Caco-2 (cell line): ENCODE data around the gene ZNF177. TPM values are rescaled to one million over a fixed set of nuclear protein-coding genes. Genes with fewer than 3 reads are reported as not detected.
"Not testable (repeated sequence)": the region's sequence is repeated elsewhere in the genome, so short reads cannot be mapped to it uniquely, and the experiment has no call there.

ENCODE experiments used
- Bru-seq: library from RNA; stranded (reverse); fragments of 400-500 nt; gene quantifications from one replicate; lab custom pipeline; 2021; lab: Mats Ljungman, UMichigan
- BruChase-seq, 2 experiments: library from RNA; stranded (reverse); fragments of 400-500 nt; gene quantifications; one replicate each; lab custom pipeline; 2021; lab: Mats Ljungman, UMichigan
- BruUV-seq: library from RNA; stranded (reverse); fragments of 400-500 nt; replicated peaks from 2 replicates; lab custom pipeline; 2021; lab: Mats Ljungman, UMichigan
- CTCF ChIA-PET: fragments of 300-600 bp; sonication (Branson Sonifier 250); formaldehyde crosslinking; loops from one replicate; lab custom pipeline; 2022; ENCODE audit warnings: antibody characterized with exemption; lab: Charles Lee
- POLR2A ChIA-PET: fragments of 300-600 bp; sonication (Branson Sonifier 250); formaldehyde crosslinking; loops from one replicate; lab custom pipeline; 2022; ENCODE audit warnings: antibody characterized with exemption; lab: Charles Lee
- DNase-seq, 2 experiments: peaks; one replicate each; pipeline versions ENCODE4 v3.0.0 to v3.0.0-alpha.2; 2020 to 2022
- H3K27me3 ChIP-seq: replicated peaks from 2 replicates; pipeline ENCODE4 v1.6.0; 2011; ENCODE audit warnings: low read length; ENCODE audit not compliant: control insufficient read depth, insufficient read depth
- H3K36me3 ChIP-seq: 2 replicates; pipeline ENCODE4 v1.5.1; 2011; ENCODE audit warnings: low read length; ENCODE audit not compliant: control insufficient read depth, insufficient read depth
- H3K4me1 ChIP-seq: fragments of 250-450 bp; sonication (Bioruptor Pico); 2 replicates; pipeline ENCODE4 v1.5.1; 2020; ENCODE audit warnings: mild to moderate bottlenecking
- H3K4me3 ChIP-seq: 2 replicates; pipeline ENCODE4 v1.5.1; 2011; ENCODE audit warnings: low read depth, mild to moderate bottlenecking, control low read depth, low read length
- H3K9me3 ChIP-seq: fragments of 250-450 bp; sonication (Bioruptor Pico); 2 replicates; pipeline ENCODE4 v1.5.1; 2020; ENCODE audit warnings: mild to moderate bottlenecking, moderate library complexity
- H3K27ac Mint-ChIP-seq: one replicate; pipeline ENCODE4 v1.8.0; 2022; ENCODE audit warnings: mixed read lengths; ENCODE audit not compliant: unreplicated experiment
- H3K27me3 Mint-ChIP-seq: one replicate; pipeline ENCODE4 v1.8.0; 2022; ENCODE audit warnings: mixed read lengths; ENCODE audit not compliant: insufficient read depth, unreplicated experiment
- H3K36me3 Mint-ChIP-seq: one replicate; pipeline ENCODE4 v1.8.0; 2022; ENCODE audit warnings: mild to moderate bottlenecking, mixed read lengths; ENCODE audit not compliant: insufficient read depth, unreplicated experiment
- H3K4me1 Mint-ChIP-seq: one replicate; pipeline ENCODE4 v1.8.0; 2022; ENCODE audit warnings: low read depth, mixed read lengths; ENCODE audit not compliant: unreplicated experiment
- H3K4me3 Mint-ChIP-seq: one replicate; pipeline ENCODE4 v1.8.0; 2022; ENCODE audit warnings: mild to moderate bottlenecking, moderate library complexity, mixed read lengths; ENCODE audit not compliant: unreplicated experiment
- H3K9me3 Mint-ChIP-seq: one replicate; pipeline ENCODE4 v1.8.0; 2022; ENCODE audit warnings: mixed read lengths; ENCODE audit not compliant: unreplicated experiment
- CTCF ChIP-seq, 2 experiments: fragments of 200-600 bp in 1 of 2; IDR thresholded peaks; 1 replicate in 1 of 2; 2 replicates in 1 of 2; pipeline versions ENCODE4 v1.5.1 to v1.8.0; 2011 to 2022; ENCODE audit warnings: antibody characterized with exemption in 1 of 2, control low read depth in 1 of 2, inconsistent platforms in 1 of 2, low read depth in 1 of 2, low read length in 1 of 2, mild to moderate bottlenecking in 1 of 2, moderate library complexity in 1 of 2; ENCODE audit not compliant: insufficient read depth in 1 of 2, severe bottlenecking in 1 of 2, unreplicated experiment in 1 of 2
- intact Hi-C: fragments of 100-400 bp; cut with micrococcal nuclease; formaldehyde crosslinking; loops from one replicate; pipeline ENCODE4 v1.10.0; 2022; ENCODE audit not compliant: unreplicated experiment
- long read RNA-seq: library from polyadenylated mRNA; stranded (forward); transcript quantifications from one replicate; pipeline ENCODE4 v2.0.0, GENCODE V29; 2022
- total RNA-seq: library from RNA; stranded (reverse); gene quantifications from 2 replicates; pipeline ENCODE4 v1.2.3, GENCODE V29; 2022

Gene ZNF177
- total RNA-seq: 0.34 and 0.70 TPM in 2 replicates
- Bru-seq, nascent RNA: percentile 34 among the genes with signal in this experiment
- not detected for BruChase-seq, experiment 1, labeled RNA remaining after a 2-hour chase
- not detected for BruChase-seq, experiment 2, labeled RNA remaining after a 6-hour chase
- long read RNA-seq: 0 reads

GRCh38 chr19:9362905-9363304, at the start of gene ZNF177:
Gene ZNF177, plus strand, starts transcription at chr19:9363013. Its CDS starts 15,299 bp downstream, at chr19:9378312.
- POLR2A ChIA-PET: no interaction called here
- no peaks in the 10 kb centered on the region for H3K4me1 ChIP-seq
- no peak within 1 kb of the TSS for H3K4me3 ChIP-seq
- no peaks in the 10 kb centered on the region for H3K36me3 ChIP-seq
- no peaks in the 10 kb centered on the region for H3K36me3 Mint-ChIP-seq
- H3K27ac Mint-ChIP-seq: no peak within 1 kb of the TSS
- CTCF ChIA-PET: no interaction called here
- H3K9me3 Mint-ChIP-seq: peaks cover 39% of the 10 kb centered on the region
- no peaks in the 10 kb centered on the region for H3K27me3 Mint-ChIP-seq
- H3K4me1 Mint-ChIP-seq: no peaks in the 10 kb centered on the region
- H3K9me3 ChIP-seq: no peaks in the 10 kb centered on the region; the same call in 1 of the 2 replicates
- no peak for TF ChIP-seq CTCF (IDR thresholded peaks at IDR 0.05; ENCODE audit: insufficient read depth in 1 of 2, low read depth in 1 of 2, low read length in 1 of 2, severe bottlenecking in 1 of 2, unreplicated experiment in 1 of 2)
- no peaks in the 10 kb centered on the region for H3K27me3 ChIP-seq
- no TSS peak for BruUV-seq
- DNase-seq: no peak
- intact Hi-C loops: no loop called here
- no peak within 1 kb of the TSS for H3K4me3 Mint-ChIP-seq

- no TSS peak for BruUV-seq
- Histone ChIP-seq H3K36me3 (no peaks in the 10 kb centered on the region), H3K27me3 (no peaks in the 10 kb centered on the region), H3K4me1 (no peaks in the 10 kb centered on the region), H3K4me3 (no peak overlapping the region), H3K9me3 (peaks cover 10% of the 10 kb centered on the region; the same call in 1 of the 2 replicates)
- intact Hi-C loops: no loop called here
- no peak for TF ChIP-seq CTCF (IDR thresholded peaks at IDR 0.05; ENCODE audit: insufficient read depth in 1 of 2, low read depth in 1 of 2, low read length in 1 of 2, severe bottlenecking in 1 of 2, unreplicated experiment in 1 of 2)
- peaks cover 16% of the 10 kb centered on the region for H3K36me3 Mint-ChIP-seq
- ChIA-PET CTCF (no interaction called here), POLR2A (no interaction called here)
- no peak overlapping the region for H3K27ac Mint-ChIP-seq
- H3K27me3 Mint-ChIP-seq: no peaks in the 10 kb centered on the region
- H3K4me1 Mint-ChIP-seq: no peaks in the 10 kb centered on the region
- DNase-seq: no peak
- H3K4me3 Mint-ChIP-seq: no peak overlapping the region
- no peaks in the 10 kb centered on the region for H3K9me3 Mint-ChIP-seq
Measured at GRCh38 chr19:9313756-9314155, 49.1 kb upstream of the ZNF177 start.

GRCh38 chr19:9321338-9321737, 41.5 kb upstream of the ZNF177 start:
- Mint-ChIP-seq H3K27me3 (no peaks in the 10 kb centered on the region), H3K36me3 (peaks cover 25% of the 10 kb centered on the region), H3K4me1 (no peaks in the 10 kb centered on the region), H3K9me3 (peaks cover 10% of the 10 kb centered on the region), H3K27ac (no peak overlapping the region), H3K4me3 (no peak overlapping the region)
- TF ChIP-seq CTCF (IDR thresholded peaks at IDR 0.05; ENCODE audit: insufficient read depth in 1 of 2, low read depth in 1 of 2, low read length in 1 of 2, severe bottlenecking in 1 of 2, unreplicated experiment in 1 of 2): no peak
- intact Hi-C loops: loop anchor here (5.0 kb wide), 1 partner anchor 471 kb away; no protein-coding TSS in a partner anchor
- Histone ChIP-seq H3K27me3 (no peaks in the 10 kb centered on the region), H3K4me1 (0 out of 2 replicates have a peak, but pooled peaks cover 3% of the 10 kb centered on the region), H3K4me3 (no peak overlapping the region), H3K36me3 (no peaks in the 10 kb centered on the region), H3K9me3 (peaks cover 19% of the 10 kb centered on the region)
- CTCF ChIA-PET: no interaction called here
- POLR2A ChIA-PET: no interaction called here
- DNase-seq: no peak
- no TSS peak for BruUV-seq

- CTCF ChIA-PET, BruUV-seq, POLR2A ChIA-PET, H3K4me1 Mint-ChIP-seq, H3K4me3 Mint-ChIP-seq, DNase-seq, H3K36me3 ChIP-seq, H3K9me3 Mint-ChIP-seq, H3K4me3 ChIP-seq, H3K27ac Mint-ChIP-seq, H3K4me1 ChIP-seq, H3K27me3 ChIP-seq, H3K27me3 Mint-ChIP-seq: not testable (repeated sequence)
- H3K36me3 Mint-ChIP-seq: peaks cover 25% of the 10 kb centered on the region
- peaks cover 19% of the 10 kb centered on the region for H3K9me3 ChIP-seq
- intact Hi-C loops: loop anchor here (5.0 kb wide), 1 partner anchor 471 kb away; no protein-coding TSS in a partner anchor
Measured at GRCh38 chr19:9321756-9322155, 41.1 kb upstream of the ZNF177 start.

- DNase-seq, H3K9me3 Mint-ChIP-seq, H3K27me3 ChIP-seq, H3K4me3 ChIP-seq, H3K27ac Mint-ChIP-seq, POLR2A ChIA-PET, H3K36me3 ChIP-seq, H3K4me1 Mint-ChIP-seq, H3K4me1 ChIP-seq, H3K27me3 Mint-ChIP-seq, CTCF ChIA-PET, BruUV-seq: not testable (repeated sequence)
- peaks cover 25% of the 10 kb centered on the region for H3K36me3 Mint-ChIP-seq
- H3K4me3 Mint-ChIP-seq: peak overlapping the region; percentile 80
- H3K9me3 ChIP-seq: peaks cover 19% of the 10 kb centered on the region
- intact Hi-C loops: loop anchor here (5.0 kb wide), 1 partner anchor 470 kb away; no protein-coding TSS in a partner anchor
Measured at GRCh38 chr19:9322201-9322600, 40.6 kb upstream of the ZNF177 start.
